COR-L47 (cell line): ENCODE results near the gene RIPOR3.
"Not testable (repeated sequence)": the region's sequence is repeated elsewhere in the genome, so short reads cannot be mapped to it uniquely, and the experiment has no call there.

Experiments
- DNase-seq: peaks from one replicate; lab custom pipeline; 2025; lab: John Stamatoyannopoulos, UW

RIPOR3 gene

DNA sequence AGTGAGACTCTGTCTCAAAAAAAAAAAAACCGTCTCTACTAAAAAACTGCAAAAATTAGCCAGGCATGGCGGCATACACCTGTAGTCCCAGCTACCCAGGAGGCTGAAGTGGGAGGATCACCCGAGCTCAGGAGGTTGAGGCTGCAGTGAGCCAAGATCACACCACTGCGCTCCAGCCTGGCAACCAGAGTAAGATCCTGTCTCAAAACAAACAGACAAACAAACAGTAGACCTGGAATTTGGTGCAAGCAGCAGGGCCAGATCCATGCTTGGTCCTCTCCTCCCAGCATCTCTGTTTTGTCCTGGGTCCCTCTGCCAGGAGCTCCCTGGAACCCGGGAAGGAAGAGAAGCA is 11.6 kb downstream of the RIPOR3 start:
- DNase-seq, result no peak

DNA sequence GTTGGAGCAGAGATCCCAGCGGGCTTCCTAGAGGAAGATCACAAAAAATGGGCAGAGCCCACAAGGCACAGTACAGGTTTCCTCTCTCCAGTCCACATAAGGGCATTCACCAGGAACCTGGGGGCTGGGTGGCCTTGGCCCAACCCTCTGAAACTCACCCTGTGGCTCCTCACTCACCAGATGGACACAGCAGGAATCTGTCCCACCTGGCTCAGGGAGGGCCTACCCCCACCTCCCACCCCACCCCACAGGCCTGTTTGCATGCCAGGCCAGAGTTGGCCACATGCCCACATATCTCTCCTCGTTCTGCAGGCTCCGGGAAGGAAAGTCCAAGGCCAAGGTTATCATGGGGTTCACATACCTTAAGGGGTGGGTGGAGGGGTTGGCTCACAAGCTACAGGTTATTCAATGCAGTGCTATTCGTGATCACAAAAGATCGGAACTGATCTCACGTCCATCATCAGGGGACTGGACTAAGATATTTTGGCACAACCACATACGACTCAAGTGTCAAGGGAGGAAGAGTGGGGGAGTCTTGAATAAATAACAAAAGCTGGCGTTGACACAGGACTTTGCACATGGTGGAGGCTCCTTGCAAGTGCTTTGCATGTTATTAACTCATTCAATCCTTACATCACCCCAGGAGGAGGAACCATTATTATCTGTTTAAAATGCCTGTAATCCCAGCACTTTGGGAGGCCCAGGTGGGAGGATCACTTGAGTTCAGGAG is 13.0 kb downstream of the RIPOR3 start:
- no peak for DNase-seq

DNA sequence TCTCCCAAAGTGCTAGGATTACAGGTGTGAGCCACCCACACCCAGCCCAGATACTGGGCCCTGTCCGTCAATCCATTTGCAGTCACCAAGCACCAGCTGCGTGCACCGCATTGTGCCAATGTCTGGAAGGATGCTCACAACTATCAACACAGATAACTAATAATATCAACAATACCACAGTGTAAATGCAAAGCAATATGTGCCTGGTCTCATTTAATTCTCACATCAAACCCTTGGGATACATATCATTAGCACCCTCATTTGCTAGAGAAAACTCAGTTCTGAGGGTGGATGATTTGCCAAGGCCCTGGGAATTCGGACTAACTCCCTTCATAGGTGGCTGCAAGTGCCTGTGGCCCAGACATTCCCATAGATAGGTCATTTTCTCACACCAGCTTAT is 14.5 kb downstream of the RIPOR3 start:
- no peak for DNase-seq

DNA sequence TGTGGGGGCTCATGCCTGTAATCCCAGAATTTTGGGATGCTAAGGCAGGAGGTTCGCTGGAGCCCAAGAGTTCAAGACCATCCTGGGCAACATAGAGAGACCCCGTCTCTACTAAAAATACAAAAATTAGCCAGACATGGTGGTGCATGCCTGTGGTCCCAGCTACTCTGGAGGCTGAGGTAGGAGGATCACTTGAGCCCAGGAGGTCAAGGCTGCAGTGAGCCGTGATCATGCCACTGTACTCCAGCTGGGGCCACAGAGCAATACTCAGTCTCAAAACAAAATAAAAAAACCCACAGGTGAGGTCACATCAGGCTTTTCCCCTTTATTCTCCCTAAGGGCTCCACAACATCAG is 15.0 kb downstream of the RIPOR3 start:
- not testable (repeated sequence) for DNase-seq

DNA sequence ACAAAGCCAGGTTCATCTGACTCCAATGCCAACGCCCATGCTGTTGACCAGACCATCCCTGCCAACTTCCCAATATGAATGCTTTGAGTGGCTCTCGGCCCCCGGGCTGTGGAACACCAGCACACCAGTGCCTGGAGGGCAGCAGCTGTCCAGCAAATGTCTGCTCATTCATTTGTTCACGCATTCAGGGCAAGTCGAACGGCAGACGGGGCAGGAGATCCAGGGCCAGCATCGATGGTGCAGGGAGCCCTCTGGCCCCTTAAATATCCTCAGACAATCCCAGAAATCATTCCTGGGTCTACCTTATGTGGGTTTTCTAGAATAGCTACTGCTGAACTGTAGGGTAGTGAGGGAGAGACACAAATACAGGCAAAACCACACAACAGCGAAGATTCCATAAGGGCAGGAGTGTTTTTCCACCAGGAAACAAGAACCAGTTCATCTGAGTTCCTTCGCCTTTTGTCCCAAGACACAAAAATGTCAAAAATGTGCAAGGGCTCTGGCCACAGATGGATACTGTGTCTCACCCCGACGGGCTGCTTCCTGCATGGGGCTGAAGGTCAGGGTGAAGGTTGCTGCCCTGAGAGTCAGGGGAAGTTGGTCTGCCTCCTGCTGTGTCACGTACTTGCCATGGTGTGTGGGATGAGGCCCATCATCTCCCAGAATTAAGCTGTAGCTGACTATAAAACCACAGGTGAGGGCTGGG is 15.5 kb downstream of the RIPOR3 start:
- DNase-seq, result no peak

DNA sequence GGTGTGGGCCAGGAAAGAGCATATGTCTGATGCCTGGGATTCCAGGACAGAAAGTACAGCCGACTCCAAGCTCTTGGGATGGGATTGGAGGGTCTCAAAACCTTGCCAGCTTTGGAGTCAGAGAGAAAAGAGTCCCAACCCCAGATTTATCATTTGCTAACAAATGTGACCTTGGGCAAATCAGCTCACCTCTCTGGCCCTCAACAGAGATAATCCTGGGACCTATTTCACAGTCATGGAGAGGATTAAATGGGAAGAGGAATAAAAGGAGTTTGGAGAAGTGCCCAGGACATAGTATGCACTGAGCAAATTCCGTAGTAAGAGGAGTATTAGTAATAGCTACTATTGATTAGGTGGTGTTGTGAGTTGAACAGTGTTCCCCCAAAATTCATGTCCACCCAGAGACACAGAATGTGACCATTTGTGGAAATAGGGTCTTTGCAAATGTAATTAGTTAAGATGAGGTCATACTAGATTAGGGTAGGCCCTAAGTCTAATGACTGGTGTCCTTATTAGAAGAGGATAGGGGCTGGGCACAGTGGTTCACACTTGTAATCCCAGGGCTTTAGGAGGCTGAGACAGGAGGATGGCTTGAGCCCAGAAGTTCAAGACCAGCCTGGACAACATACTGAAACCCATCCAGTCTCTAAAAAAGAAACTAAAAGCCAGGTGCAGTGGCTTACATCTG is 17.1 kb downstream of the RIPOR3 start:
- no peak for DNase-seq

DNA sequence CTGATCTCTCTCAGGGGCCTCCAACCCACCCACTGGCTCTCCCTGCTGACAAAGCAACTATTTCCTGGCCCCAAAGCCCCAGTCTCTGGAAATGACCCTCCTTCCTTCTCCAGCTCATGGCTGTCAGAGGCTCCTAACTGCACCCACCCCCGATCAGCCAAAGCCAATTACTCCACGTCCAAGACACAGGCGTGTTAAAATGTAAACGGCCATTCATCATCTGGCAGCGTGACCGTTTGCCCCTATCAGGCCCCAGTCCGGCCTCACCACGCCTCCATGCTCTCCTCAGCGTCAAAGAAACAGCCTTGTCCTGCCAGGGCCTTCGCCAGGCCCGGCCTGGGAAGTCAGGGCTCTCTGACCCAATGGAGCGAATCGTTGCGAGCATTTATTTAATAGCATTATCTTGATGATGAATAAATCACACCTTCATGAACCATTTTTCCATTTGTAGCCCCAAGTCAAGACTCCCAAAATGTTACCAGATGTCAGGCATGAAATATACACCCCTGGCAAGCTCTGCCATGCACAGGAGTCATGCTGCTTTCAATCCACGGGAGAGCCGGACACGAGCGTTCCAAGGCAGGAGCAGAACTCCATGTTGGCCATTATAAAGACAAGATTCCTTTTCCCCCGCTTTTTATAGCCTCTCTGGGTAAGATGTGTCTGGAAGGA is 17.7 kb downstream of the RIPOR3 start:
- DNase-seq, result no peak

DNA sequence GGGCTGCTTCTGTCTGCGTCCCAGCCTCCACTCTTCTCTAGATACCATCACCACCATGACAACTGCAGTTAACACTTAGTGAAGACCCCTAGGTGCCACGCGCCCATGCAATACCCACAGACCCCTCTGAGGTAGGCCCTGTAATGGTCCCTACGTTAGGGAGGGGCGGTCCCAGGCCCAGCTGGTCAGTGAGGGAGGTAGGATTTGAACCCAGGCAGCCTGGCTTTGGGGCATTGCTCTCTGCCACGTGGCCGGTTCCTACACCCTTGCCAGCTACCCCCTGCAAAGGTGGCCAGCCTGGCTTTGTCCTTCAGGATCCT is 18.2 kb downstream of the RIPOR3 start:
- no peak for DNase-seq

DNA sequence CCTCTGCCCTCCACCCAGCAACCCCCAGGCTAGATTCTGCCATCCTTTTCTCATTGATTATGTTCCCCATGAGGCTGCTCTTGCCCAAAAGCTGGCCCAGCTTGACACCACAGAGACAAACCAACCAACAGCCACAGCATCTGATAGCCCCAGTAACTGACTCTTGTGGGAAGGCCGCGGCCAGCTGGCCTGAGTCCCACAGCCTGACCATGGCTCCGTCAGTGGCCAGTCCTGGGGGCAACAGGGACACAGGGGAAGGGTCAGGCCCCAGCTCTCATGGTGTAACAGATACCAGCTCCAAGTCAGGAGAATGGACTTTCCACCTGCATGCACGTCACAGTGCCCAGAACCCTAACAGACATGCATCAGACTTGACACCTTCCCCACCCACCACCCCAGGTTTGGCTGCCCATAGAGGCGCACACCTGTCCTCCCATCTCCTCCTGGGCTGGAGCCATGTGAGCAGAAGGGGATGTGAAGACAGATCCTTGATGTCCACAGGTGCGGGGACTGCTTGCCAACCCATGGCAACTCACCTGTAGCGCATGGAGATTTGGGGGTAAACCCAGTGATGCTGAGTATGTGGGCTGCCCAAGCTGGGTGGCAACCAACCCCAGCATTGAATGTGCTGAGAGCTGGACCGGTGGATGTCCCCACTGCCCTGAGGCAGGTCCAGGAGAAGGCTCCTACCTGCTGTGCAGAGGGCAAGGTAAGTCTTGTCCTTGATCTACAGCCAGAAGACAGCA is 18.8 kb downstream of the RIPOR3 start:
- no peak for DNase-seq

DNA sequence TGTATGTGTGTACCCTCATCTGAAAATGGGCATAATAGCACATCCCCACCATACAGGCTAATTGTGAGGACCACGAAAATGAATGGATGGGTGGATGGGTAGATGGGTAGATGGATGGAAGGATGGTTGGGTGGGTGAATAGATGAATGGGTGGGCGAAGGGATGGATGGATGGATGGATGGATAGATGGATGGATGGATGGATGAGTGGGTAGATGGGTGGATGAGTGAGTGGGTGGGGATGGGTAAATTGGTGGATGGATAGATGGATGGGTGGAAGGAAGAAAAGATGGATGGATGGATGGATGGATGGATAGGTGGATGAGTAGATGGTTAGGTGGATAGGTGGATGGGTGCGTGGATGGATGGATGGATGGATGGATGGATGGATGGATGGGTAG is 19.7 kb downstream of the RIPOR3 start:
- no peak for DNase-seq

DNA sequence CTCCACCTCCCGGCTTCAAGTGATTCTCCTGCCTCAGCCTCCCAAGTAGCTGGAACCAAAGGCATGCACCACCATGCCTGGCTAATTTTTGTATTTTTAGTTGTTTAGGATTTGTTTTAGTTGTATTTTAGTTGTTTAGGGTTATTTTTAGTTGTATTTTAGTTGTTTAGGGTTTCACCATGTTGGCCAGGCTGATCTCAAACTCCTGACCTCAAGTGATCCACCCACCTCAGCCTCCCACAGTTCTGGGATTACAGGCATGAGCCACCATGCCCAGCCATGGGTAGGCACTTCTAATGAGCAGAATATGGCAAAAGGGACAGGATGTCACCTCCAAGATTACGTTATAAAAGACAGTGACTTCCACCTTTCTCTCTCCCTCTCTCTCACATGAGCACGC is 20.3 kb downstream of the RIPOR3 start:
- not testable (repeated sequence) for DNase-seq

DNA sequence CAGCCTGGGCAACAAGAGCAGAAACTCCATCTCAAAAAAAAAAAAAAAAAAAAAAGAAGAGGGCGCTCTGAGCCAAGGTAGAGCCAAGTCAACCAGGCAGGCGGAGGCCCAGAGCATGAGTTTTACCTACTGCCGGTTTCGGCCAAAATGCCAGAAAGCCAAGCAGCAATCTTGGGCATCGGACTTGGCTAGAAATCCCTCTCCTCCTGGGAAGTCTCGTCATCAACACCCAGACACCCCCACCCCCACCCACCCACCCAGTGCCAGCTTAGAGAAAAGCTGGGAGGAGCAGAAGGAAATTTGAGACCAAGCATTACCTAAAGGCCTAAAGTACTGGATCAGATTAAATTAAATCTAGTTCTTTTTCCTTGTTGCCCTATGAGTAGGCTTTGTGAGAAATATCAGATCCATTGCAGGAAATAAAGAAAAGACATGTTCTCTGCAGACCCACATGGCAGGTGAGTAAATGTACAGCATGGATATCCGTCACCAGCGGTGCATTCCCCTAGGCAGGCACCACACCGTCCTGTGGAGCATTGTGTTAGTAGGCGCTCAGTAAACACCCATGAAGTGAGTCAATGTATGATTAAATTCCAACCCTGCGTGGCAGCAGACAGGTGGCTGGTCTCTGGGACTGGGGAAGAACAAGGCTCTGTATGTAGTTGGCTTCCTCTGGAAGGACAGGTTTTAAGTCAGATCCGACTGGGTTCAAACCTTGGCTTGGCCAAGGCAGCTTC is 21.0 kb downstream of the RIPOR3 start:
- no peak for DNase-seq

DNA sequence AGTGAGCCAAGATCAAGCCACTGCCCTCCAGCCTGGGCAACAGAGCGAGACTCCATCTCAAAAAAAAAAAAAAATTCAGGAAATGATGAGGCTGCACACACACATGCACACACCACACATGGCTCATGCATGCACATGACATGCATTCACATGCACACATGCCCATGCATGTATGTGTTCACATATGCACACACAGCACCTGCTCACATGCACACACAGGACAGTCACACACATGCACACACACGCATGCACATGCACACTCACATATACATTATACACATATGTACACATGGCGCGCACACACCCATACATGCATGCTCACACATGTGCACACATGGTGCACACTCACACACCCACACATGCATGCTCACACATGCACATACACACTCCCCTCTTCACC is 22.5 kb downstream of the RIPOR3 start:
- DNase-seq, result no peak

DNA sequence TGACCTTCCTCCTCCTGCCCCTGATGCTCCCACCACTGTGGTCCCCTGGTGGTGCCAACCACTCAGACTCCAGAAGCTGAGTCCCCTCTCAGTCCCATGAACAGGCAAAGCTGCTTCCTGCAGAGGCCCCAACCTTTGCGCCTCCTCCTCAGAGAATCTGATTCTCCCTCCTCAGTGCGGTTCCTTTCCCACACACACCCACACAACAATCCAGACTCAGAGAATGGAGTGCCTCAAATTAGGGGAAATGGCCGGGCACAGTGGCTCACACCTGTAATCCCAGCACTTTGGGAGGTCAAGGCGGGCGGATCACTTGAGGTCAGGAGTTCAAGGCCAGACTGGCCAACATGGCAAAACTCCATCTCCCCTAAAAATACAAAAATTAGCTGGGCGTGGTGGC is 23.0 kb downstream of the RIPOR3 start:
- no peak for DNase-seq

DNA sequence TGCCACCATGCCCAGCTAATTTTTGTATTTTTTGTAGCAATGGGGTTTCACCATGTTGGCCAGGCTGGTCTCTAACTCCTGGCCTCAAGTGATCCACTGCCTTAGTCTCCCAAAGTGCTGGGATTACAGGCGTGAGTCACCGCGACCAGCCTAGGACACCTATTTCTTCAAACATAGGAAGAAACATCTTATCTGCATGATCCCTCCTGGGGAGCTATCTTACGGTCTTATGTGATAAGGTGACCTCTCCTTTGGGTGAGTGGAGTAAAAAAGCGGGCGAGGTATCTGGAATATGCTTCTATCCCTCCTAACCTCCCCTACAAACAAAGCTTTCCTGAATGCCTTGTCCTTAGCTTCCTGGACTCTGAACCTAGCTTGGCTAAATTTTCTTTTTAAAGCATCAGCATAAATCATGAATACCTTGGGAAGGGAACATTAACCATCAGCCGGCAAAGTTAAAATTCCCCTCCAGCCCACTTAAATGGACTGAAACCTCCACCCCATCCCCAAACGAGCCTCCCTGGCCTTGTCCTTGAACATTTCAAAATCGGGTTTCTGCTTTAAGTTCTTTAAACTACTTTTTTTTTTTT is 24.5 kb downstream of the RIPOR3 start:
- no peak for DNase-seq

DNA sequence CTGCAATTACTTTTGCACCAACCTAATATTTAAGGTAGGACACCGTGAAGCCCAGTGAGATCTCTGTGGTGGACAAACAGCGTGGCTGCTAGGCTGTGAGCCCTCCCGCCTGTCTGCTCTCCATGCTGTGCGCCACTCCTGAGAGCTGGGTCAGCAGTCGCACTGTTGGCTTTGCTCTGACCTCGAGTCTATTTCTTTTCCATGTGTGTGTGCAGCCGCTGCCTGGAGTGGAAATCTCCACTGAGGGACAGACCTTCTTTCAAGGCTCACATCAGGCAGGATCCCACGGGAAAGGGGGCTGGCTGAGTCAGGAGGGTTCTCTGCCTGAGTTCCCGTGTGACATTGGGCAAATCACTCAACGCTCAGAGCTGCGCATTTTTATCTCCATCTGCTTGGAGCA is 27.1 kb downstream of the RIPOR3 start:
- no peak for DNase-seq

DNA sequence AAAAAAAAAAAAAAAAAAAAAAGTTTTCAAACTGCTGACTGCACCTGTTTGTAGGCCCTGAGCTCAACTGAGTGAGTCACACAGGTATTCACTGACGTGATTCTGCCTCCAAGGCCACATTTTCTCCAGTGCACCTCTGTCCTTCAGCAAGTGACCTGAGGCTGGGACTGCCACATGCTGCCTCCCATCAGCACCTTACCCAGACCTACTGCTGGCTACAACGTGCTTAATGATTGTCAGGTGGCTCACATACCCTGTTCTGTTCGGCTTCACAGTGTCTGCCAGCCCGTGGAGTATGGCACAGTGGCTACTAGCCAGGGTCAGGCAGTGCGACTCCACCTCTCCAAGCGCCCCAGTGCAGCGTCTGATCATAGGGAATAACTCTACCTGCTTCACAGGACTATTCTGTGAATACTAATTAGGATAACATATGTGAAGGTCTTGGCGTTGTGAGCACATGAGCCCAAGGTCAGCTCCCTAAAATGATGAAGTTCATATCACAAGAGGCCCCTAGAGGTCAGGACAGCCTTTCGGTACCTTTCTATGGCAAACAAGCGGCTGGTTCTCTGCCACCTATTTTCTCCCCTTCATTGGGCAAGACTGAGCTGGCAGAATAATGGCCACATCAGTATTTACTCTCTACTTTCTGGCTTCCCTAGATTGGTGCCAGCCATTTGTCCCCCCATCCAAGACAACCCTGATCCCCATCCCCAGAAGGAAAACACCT is 28.1 kb downstream of the RIPOR3 start:
- DNase-seq, result no peak

DNA sequence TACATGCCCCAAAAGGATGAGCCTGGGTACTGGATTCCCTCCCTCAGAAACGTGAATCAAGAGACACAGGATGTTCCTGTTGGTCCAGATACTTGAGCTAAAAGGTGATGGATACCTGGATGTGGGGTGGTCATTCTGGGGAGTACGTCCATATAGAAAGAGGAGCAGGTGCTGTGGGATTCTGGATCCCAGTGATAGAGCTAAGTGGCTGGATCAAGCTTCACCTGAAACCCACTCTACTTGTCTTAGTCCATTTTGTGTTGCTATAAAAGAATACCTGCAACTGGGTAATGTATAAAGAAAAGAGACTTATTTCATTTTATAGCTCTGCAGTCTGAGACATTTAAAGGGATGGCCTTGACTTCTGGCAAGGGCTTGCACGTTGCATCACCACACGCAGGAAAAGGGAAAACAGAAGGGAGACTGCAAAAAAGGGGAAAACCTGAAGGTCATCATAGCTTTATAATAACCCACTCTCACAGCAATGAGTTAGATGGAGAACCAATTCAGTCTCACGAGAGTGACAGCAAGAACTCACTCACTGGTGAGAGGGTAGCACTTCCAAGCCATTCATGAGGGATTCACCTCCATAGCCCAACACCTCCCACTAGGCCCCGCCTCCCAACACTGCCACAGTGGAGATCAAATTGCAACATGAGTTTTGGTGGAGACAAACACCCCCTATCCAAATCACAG is 31.2 kb downstream of the RIPOR3 start:
- no peak for DNase-seq

DNA sequence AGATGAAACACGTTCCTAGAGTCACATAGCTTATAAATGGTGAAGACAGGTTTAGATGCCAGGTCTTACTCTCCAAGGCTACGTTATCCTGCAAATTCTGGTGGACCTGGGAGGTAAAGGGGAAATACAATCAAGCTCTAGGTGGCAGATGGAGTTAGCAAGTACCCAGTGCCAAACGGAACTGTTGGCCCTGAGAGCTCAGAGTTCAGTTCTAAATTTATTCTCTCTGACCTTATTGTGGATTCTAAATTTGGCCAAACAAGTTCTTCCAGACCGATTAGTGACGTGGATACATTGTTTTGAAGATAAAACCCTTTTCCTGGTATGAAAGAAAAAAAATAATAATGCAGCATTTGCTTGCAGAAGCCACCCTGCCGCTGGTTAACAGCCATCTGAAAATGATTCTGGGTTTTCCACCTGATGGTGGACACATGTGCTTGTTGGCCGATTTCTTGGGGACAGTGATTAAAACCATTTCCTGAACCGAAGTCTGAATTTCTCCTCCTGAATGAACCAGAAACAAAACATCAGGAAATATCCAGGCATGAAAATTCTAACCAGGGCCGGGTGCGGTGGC is 32.5 kb downstream of the RIPOR3 start:
- no peak for DNase-seq
